HepG2 (cell line): ENCODE data around the gene WDR59. TPM values are rescaled to one million over a fixed set of nuclear protein-coding genes. Genes with fewer than 3 reads are reported as not detected.

ENCODE experiments used
- ATAC-seq: fragments of 200-7000 bp; cut with Tn5 transposase; 3 replicates; pipeline ENCODE4 v1.9.1; 2020; ENCODE audit warnings: mild to moderate bottlenecking, moderate library complexity
- BruUV-seq: library from RNA; stranded (reverse); fragments of 400-500 nt; replicated peaks from 2 replicates; lab custom pipeline; 2021; lab: Mats Ljungman, UMichigan
- CTCF ChIA-PET: fragments of 300-600 bp; formaldehyde crosslinking; extraction: SDS; loops from one replicate; lab custom pipeline; 2021; ENCODE audit warnings: low total read pairs, inconsistent platforms, low intra/inter-chr PET ratio; lab: Yijun Ruan, JAX
- POLR2A ChIA-PET: fragments of 350-600 bp; sonication (Branson Sonifier 250); formaldehyde crosslinking; loops from one replicate; lab custom pipeline; 2020; ENCODE audit warnings: antibody characterized with exemption, inconsistent platforms; lab: Yijun Ruan, JAX
- DNase-seq: peaks from one replicate; pipeline ENCODE4 v3.0.0-alpha.2; 2015; ENCODE audit warnings: low spot score
- FAIRE-seq: peaks from 3 replicates; lab custom pipeline; 2011; peaks lifted over from hg19 to GRCh38; lab: Jason Lieb, UNC
- H2AFZ ChIP-seq: one replicate; pipeline ENCODE4 v1.6.1; 2011; ENCODE audit warnings: low read length, inconsistent platforms
- H3K27ac ChIP-seq: fragments of 300-600 bp; 3 replicates; pipeline ENCODE4 v1.8.0; 2011; ENCODE audit warnings: mixed run types, mild to moderate bottlenecking, mixed read lengths, low read length, inconsistent platforms; ENCODE audit not compliant: insufficient read depth; ENCODE audit errors: extremely low read length
- H3K27me3 ChIP-seq, 2 experiments: fragments of 200-600 bp in 1 of 2; 2 replicates in 1 of 2; 3 replicates in 1 of 2; pipeline versions ENCODE4 v1.6.0 to v1.8.0; 2011; ENCODE audit warnings: low read length in 2 of 2, mild to moderate bottlenecking in 2 of 2, moderate library complexity in 2 of 2, inconsistent platforms in 1 of 2; ENCODE audit not compliant: insufficient read depth in 2 of 2, control insufficient read depth in 1 of 2
- H3K36me3 ChIP-seq, 2 experiments: fragments of 200-600 bp in 1 of 2; replicated peaks in 1 of 2; 2 replicates in 1 of 2; 3 replicates in 1 of 2; pipeline versions ENCODE4 v1.5.1 to v1.8.0; 2011; ENCODE audit warnings: low read length in 2 of 2, inconsistent platforms in 1 of 2; ENCODE audit not compliant: insufficient read depth in 2 of 2, control insufficient read depth in 1 of 2
- H3K4me1 ChIP-seq: 2 replicates; pipeline ENCODE4 v1.5.1; 2012; ENCODE audit warnings: low read length, inconsistent platforms; ENCODE audit not compliant: insufficient read depth
- H3K4me2 ChIP-seq: 2 replicates; pipeline ENCODE4 v1.6.0; 2011; ENCODE audit warnings: low read depth, low read length, inconsistent platforms
- H3K4me3 ChIP-seq, 3 experiments: fragments of 200-600 bp in 1 of 3; sonication (generic), shearing (Covaris generic) in 1 of 3; replicated peaks in 1 of 3; 2 replicates each; pipeline ENCODE4 v1.5.1; 2011 to 2016; ENCODE audit warnings: low read length in 3 of 3, inconsistent platforms in 2 of 3, low read depth in 2 of 3, mild to moderate bottlenecking in 2 of 3, control low read depth in 1 of 3, mixed read lengths in 1 of 3; ENCODE audit not compliant: insufficient read depth in 1 of 3
- H3K79me2 ChIP-seq: one replicate; pipeline ENCODE4 v1.6.1; 2011; ENCODE audit warnings: low read length, inconsistent platforms; ENCODE audit not compliant: insufficient read depth
- H3K9ac ChIP-seq: 2 replicates; pipeline ENCODE4 v1.6.0; 2011; ENCODE audit warnings: mild to moderate bottlenecking, low read depth, low read length, inconsistent platforms; ENCODE audit not compliant: insufficient read depth
- H3K9me3 ChIP-seq: 2 replicates; pipeline ENCODE4 v1.5.1; 2012; ENCODE audit warnings: mild to moderate bottlenecking, low read length
- H4K20me1 ChIP-seq: 2 replicates; pipeline ENCODE4 v1.6.0; 2011; ENCODE audit warnings: inconsistent platforms, mild to moderate bottlenecking, low read length, moderate library complexity; ENCODE audit not compliant: insufficient read depth
- ARNTL ChIP-seq: sonication (generic); formaldehyde crosslinking; IDR thresholded peaks from 2 replicates; pipeline ENCODE4 v1.4.0; 2020; ENCODE audit warnings: mild to moderate bottlenecking, missing genetic modification reagents
- ATRX ChIP-seq: sonication (generic); formaldehyde crosslinking; IDR thresholded peaks from 2 replicates; pipeline ENCODE4 v1.4.0; 2020; ENCODE audit warnings: missing genetic modification reagents, borderline replicate concordance
- FLYWCH1 ChIP-seq: sonication (generic); formaldehyde crosslinking; IDR thresholded peaks from 2 replicates; pipeline ENCODE4 v1.8.1; 2023; ENCODE audit warnings: mild to moderate bottlenecking, missing genetic modification reagents
- HNRNPL ChIP-seq: fragments of 200-400 bp; formaldehyde crosslinking; IDR thresholded peaks from 2 replicates; pipeline ENCODE4 v1.6.1; 2017; ENCODE audit warnings: mild to moderate bottlenecking, low read depth, low read length
- MAFF ChIP-seq: IDR thresholded peaks from 2 replicates; pipeline ENCODE4 v1.6.1; 2011; ENCODE audit warnings: low read depth, low read length, improper control_type of control experiment
- MED1 ChIP-seq: sonication (generic); formaldehyde crosslinking; IDR thresholded peaks from 2 replicates; pipeline ENCODE4 v1.4.0; 2020; ENCODE audit warnings: missing genetic modification reagents
- RAD21 ChIP-seq: fragments of 450-650 bp; formaldehyde crosslinking; IDR thresholded peaks from 2 replicates; pipeline ENCODE4 v1.5.0; 2020; ENCODE audit warnings: mild to moderate bottlenecking
- REL ChIP-seq: sonication (generic); formaldehyde crosslinking; conservative IDR thresholded peaks from 2 replicates; pipeline ENCODE4 v1.8.0; 2022; ENCODE audit warnings: mild to moderate bottlenecking, missing genetic modification reagents, moderate library complexity
- ZBTB44 ChIP-seq: sonication (generic); formaldehyde crosslinking; IDR thresholded peaks from 2 replicates; pipeline ENCODE4 v1.4.0; 2020; ENCODE audit warnings: missing genetic modification reagents
- WGBS: methylation state at CpG from one replicate; pipeline ENCODE4 v1.1.6; 2017; ENCODE audit warnings: low lambda C conversion rate; 5-methylcytosine and 5-hydroxymethylcytosine counted together
- in situ Hi-C: cut with HindIII; loops from 2 replicates; pipeline ENCODE4 v1.10.0; 2017; ENCODE audit warnings: low pct_unique_long_range_greater_than_20kb; ENCODE audit not compliant: extremely low pct_ligation_motif_present
- intact Hi-C: fragments of 100-400 bp; cut with micrococcal nuclease; formaldehyde crosslinking; loops from one replicate; pipeline ENCODE4 v1.10.0; 2022; ENCODE audit not compliant: unreplicated experiment
- polyA plus RNA-seq, 8 experiments: library from polyadenylated mRNA; depleted of rRNA in 3 of 8; stranded (reverse) in 7 of 8; unstranded in 1 of 8; fragments of >200 nt; fragmentation: Illumina TruSeq in 4 of 8; extraction: Trizol in 4 of 8; gene quantifications; 2 replicates each; pipeline versions ENCODE4 v1.2.1 to v1.2.3, GENCODE V29; 2011 to 2016; ENCODE audit warnings: low read depth in 4 of 8, missing spikeins in 1 of 8, mixed read lengths in 1 of 8; ENCODE audit not compliant: insufficient read depth in 1 of 8
- total RNA-seq, 5 experiments: library from RNA; depleted of rRNA; stranded (reverse); fragments of >200 nt; fragmentation: Illumina TruSeq; extraction: Trizol; gene quantifications; 2 replicates each; pipeline ENCODE4 v1.2.3, GENCODE V29; 2016; ENCODE audit warnings: low read depth in 1 of 5

The WDR59 gene
- total and polyA plus RNA-seq, 2 of the 13 experiments (the other 11 are each of a cell fraction or from before 2014, with no cell fraction given), result 65.2 to 306 TPM

- TF ChIP-seq ZBTB44 (CRISPR knock-in tag) (no peak), RAD21 (CRISPR knock-in tag) (no peak), FLYWCH1 (CRISPR knock-in tag) (no peak), ARNTL (no peak)
- TF ChIP-seq, all 625 proteins: peak for 89
Measured at GRCh38 chr16:74997042-74997491, 12.1 kb upstream of the WDR59 start (continued).

GRCh38 chr16:74995986-74996385 lies 11.1 kb upstream of the WDR59 start:
- 98% methylated on average over 1 of the region's 1 CpG for WGBS

More at GRCh38 chr16:74995986-74996385, 11.1 kb upstream of the WDR59 start:
- POLR2A ChIA-PET, result interaction anchor here (3.1 kb wide), 1 partner anchor 8 kb away, joined by 22 read pairs; no protein-coding TSS in a partner anchor
- intact Hi-C loops (loop anchor here (5.0 kb wide), 1 partner anchor 251 kb away; no protein-coding TSS in a partner anchor), in situ Hi-C loops (loop anchor here (10.0 kb wide), 1 partner anchor 109 kb away; no protein-coding TSS in a partner anchor)
- FAIRE-seq, result no peak
- TF ChIP-seq ATRX (CRISPR knock-in tag), result no peak
- TF ChIP-seq REL (CRISPR knock-in tag), result 0 out of 2 replicates have a peak, but pooled peaks have one; percentile 1
- TF ChIP-seq MED1 (CRISPR knock-in tag), result 0 out of 2 replicates have a peak, but pooled peaks have one; percentile 16
- TF ChIP-seq HNRNPL, result no peak
- no peak for TF ChIP-seq MAFF
- Histone ChIP-seq H3K79me2 (peaks cover 18% of the 10 kb centered on the region), H3K27ac (peak overlapping the region; percentile 91), H4K20me1 (peaks cover 15% of the 10 kb centered on the region), H2AFZ (no peak overlapping the region), H3K9ac (no peak overlapping the region), H3K4me2 (no peak overlapping the region), H3K27me3 (no peaks in the 10 kb centered on the region; a peak in 1 of 5 replicates), H3K4me1 (peaks cover 73% of the 10 kb centered on the region), H3K4me3 (no peak overlapping the region), H3K9me3 (no peaks in the 10 kb centered on the region), H3K36me3 (no peaks in the 10 kb centered on the region)
- no peak for DNase-seq
- no peak for ATAC-seq
- no TSS peak for BruUV-seq
- CTCF ChIA-PET, result no interaction called here
